HPDE6-E6E7 (cell line): Measurements from ENCODE around the gene ZMYND8.
"Not testable (repeated sequence)": the region's sequence is repeated elsewhere in the genome, so short reads cannot be mapped to it uniquely, and the experiment has no call there.

Experiments
- DNase-seq: peaks from one replicate; pipeline ENCODE4 v3.0.0; 2011; ENCODE audit warnings: missing footprints; ENCODE audit errors: extremely low spot score

Gene ZMYND8

GRCh38 chr20:47370850-47371782 lies 14.6 kb upstream of the ZMYND8 start:
- no peak for DNase-seq

GRCh38 chr20:47370214-47370613 lies 13.7 kb upstream of the ZMYND8 start:
- no peak for DNase-seq

DNA sequence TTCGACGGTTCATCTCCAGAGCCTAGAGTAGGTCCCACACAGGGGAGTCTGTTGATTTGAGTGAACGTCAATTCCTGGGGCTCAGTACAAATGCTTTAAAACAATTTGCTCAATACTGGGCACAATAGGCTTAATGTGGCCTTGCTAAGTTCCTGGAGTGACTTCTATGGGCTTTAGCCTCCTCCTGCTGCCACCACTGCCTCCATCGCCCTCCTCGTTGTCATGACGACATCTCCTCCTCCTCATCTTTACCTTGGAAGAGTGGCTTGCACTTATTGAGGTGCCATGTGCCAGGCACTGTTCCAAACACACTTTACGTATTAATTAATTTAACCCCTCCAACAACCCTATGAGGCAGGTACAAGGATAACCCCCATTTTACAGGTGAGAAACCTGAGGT lies 11.8 kb upstream of the ZMYND8 start:
- no peak for DNase-seq

GRCh38 chr20:47366301-47366700 lies 9.8 kb upstream of the ZMYND8 start:
- DNase-seq: not testable (repeated sequence)

DNA sequence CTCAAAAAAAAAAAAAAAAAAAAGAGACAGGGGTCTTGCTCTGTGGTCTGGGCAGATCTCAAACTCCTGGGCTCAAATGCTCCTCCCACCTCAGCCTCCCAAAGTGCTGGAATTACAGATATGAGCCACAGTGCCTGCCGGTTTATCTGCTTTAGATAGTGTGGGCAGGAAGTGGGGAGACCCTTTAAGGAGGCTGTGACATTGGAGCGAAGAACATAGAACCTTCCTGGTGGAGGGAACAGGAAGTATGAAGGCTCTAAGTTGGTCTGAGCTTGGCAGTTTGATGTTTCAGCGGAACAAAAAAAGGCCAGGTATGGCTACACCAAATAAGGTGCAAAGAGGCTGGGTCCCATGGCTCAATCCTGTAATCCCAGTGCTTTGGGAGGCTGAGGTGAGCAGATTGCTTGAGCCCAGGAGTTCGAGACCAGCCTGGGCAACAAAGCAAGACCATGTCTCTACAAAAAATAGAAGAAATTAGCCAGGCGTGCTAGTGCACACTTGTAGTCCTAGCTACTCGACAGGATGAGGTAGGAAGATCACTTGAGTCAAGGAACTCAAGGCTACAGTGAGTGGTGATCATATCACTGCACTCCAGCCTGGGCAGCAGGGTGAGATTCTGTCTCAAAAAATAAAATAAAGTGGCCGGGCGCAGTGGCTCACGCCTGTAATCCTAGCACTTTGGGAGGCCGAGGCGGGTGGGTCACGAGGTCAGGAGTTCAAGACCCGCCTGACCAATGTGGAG lies 8.7 kb upstream of the ZMYND8 start:
- no peak for DNase-seq

DNA sequence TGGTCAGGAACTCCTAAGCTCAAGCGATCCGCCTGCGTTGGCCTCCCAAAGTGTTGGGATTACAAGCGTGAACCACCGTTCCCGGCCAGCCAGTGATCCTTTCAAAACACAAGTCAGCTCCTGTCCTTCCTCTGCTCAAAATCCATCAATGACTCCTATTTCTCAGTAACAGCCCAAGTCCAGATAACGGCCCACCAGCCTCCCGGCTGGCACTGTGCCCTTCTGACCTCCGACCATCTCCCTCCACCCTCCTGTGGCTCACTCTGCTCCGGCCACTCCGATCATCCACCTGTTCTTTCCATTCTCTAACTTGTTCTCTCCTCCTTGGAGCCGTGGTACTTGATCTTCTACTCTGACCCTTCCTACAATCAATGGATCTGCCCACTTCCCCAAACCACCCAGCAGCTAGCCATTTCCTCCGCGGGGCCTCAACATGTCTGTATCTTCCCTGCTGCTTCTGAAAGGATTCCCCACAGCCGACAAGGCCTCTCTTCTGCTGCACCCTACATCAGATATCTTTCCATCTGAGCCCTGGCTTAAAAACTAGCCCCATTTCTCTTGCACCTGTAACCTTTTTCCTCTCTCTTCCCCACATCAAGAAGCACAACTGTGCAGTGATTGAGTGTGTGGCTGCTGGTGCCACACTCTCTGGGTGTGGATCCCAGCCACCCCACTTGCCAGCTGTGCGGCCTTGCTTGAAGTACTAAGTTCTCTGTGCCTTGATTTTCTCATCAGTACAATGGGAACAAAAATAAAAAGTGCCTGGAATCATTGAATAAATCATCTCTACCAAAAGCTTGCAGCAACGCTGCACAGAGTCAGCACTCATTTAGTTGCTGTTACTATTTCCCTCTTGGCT lies 6.1 kb upstream of the ZMYND8 start:
- no peak for DNase-seq

GRCh38 chr20:47361057-47361915 lies 4.8 kb upstream of the ZMYND8 start:
- DNase-seq: no peak

DNA sequence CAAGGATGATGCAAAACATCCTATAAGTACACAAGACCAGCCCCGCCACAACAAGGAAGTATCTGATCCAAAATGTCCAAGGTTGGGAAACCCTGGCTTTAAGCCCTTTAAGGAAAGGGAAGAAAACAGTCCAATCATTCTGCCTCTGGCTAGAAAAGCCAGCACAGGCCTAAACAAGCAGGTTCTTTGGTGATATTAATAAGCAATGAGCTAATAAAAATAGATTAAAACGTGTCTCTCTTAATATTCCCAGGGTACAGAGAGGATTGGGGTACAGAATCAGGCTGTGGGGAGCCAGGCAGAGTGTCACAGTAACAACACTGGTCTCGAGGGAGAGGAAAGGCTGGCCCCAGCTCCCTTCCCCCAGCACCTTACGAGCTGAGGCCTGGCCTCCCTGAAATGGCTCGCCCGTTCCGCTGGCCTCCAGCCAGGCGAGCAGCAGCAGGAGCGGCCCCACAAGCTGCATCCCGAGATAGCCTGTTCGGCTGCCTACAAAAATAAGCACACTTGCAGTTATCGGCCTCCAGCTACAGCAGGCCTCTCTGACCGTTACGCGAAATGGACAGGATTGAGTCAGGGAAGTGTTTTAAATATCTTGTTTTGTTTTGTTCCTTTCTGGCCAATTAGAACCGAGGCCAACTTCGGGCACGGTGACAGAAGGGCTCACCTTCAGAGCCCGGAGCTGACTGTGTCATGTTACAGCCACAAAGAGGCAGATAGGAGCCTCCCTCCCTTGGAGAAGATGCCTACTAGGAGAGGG lies 4.0 kb upstream of the ZMYND8 start:
- peak; percentile 82 for DNase-seq

DNA sequence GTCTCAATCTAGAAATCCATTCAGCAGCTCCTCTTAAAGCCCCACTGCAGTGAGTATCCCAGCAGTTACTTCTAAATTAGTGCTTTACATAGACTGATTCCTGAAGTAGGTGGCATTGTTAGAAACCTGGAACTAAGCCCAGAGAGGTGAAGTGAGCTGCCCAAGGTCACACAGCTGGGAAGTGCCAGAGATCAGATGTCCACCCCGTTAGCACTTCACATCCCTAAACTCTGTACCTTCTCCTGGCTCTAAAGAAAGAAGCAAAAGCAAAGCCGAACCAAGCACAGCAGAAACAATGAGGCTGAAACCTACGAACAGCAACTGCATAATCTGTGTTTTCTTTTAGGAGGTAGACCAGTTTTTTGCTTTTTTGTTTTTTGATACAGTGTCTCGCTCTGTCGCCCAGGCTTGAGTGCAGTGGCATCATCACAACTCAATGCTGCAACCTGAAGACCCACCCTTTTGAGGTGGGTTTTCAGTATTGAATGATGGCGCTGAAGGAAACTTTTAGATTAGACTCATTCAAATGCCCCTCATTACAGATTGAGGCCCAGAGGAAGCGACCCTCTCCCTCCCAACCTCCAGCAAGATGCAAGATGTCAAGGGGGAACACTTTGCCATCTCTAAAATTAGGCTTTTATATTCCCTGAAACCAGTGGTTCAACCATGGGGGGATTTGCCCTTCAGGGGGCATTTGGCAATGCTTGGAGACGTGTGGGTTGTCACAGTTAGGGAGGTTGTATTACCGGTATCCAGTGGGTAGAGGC lies 3.2 kb upstream of the ZMYND8 start:
- DNase-seq: no peak

GRCh38 chr20:47358672-47359529 lies 2.4 kb upstream of the ZMYND8 start:
- peak; percentile 77 for DNase-seq

DNA sequence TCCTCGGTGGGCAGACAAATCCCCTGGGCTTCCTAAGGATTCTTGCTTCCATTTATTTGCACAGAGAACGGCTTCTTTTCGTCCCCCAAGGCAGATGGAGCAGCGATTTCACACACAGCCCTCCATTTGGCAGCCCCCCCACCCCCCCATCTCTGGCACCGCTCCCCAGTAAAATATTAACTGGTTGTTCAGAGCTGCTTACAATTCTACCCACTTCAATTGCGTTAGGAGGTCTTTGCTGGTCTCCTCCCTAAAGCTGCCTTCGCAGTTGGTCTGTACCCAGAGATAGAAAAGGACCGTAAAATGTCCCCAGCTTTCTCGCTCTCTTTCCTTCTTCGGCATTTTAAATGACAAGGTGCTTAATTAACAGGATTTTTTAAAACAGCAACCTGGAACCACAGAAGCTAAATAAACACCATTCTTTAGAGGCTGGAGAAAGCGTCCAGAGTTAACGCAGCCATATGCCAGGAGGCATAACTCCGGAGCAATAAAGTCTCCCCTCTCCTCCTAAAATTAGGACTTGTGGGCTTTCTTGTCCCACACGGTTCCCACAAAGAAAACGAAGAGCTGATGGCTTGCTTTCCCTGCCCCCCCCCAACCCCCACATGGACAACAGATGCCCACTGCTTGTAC lies 1.7 kb upstream of the ZMYND8 start:
- DNase-seq: no peak

DNA sequence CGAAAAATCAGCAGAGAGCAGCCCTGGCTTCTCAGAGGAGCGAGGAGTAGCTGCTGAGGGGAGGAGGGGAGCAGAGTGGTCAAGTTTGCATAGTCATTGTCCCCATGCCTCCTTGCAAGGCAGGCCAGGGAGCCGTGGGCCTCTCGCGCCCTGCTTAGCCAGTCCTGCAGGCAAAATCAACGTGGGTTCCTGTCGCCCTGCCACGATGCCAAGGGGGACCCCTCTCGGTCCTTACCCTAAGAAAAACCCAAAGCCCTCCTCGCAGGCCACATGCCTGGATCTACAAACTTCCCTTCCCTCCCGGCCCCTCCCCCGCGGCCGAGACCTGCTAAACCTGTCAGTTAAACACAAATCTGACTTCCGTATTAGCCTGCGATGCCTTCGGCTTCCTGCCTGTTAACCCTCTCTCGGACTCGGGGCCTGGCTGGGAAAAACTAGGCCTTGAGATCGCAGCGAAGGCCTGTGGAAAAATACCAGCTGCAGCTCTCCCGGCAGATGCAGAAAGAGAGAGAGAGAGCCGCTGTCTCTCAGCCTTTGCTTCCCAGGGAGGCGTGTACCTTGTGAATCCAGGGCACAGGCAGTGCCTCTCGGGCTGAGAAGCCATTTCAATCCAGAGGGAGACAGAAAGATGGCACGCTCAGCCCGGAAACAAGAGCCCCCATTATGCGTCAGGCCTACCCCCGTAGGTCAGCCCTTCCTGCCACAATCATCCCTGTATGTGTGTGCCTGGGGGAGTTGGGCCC lies 968 bp upstream of the ZMYND8 start:
- no peak for DNase-seq

DNA sequence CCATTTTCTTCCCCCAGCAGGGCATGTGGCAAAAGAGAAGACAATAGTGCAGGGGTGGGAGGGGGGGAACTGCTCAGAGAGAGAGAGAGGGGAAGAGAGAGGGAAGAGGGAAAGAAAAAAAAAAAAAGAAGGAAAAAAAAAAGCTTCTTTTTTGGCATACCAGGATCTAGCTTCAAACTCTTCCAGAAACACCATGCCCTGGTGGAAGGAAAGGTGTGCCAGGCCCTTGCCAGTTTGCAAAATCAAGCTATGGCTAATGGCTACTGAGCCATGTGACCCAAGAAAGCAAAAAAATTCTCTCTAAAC lies 326 bp downstream of the ZMYND8 start:
- DNase-seq: no peak

- DNase-seq: no peak
Observed at GRCh38 chr20:47355489-47356219, 845 bp downstream of the ZMYND8 start.

- no peak for DNase-seq
Observed at GRCh38 chr20:47354714-47355488, 1.6 kb downstream of the ZMYND8 start.

DNA sequence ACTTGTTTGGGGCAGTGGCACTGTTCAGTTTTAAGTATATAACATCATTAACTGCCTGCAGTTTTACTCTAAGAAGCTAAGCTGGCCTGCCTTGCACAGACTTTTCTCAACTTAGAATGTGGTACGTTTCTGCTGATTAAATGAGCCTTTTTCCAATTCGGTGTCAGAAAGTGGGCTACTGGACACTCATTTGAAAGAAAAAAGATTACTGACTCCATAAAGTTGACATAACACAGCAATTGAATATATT lies 2.1 kb downstream of the ZMYND8 start:
- no peak for DNase-seq
